Subcutaneous adipose tissue (tissue), 4 donors: Measurements from ENCODE around the gene STEAP2. TPM values are rescaled to one million over a fixed set of nuclear protein-coding genes. Genes with fewer than 3 reads are reported as not detected.

Experiments
- total RNA-seq, 4 donors: library from RNA; depleted of rRNA; stranded (reverse); fragments of >200 nt; gene quantifications; one replicate each; pipeline ENCODE4 v1.1.0, GENCODE V29; 2016
- TF ChIP-seq, protein P1 (sequence below): fragments of 450-650 bp; IDR thresholded peaks from one replicate; pipeline ENCODE4 v1.5.1; 2016; ENCODE audit warnings: low read depth, mild to moderate bottlenecking, control low read depth, antibody characterized with exemption, moderate library complexity

Gene STEAP2
- total RNA-seq, 4 donors from 2014 or later: 10.5 to 21.2 (median 17.1) TPM

DNA sequence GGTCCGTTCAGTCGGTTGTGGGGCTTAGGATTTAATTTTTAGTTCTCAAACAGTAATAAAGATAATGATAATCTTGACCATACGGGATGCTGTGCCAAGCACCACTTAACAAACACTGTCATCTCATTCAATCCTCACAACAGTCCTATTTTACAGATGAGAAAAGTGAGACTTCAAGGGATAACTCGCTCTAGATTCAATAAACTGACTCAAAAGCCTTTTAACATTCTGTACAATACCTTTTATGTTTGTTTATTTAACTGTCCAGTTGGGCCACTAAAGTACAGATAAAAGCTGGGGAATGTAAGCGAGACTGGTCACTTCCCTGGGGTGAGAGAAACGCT is 33.0 kb downstream of the STEAP2 start:
- TF ChIP-seq, protein P1, sequence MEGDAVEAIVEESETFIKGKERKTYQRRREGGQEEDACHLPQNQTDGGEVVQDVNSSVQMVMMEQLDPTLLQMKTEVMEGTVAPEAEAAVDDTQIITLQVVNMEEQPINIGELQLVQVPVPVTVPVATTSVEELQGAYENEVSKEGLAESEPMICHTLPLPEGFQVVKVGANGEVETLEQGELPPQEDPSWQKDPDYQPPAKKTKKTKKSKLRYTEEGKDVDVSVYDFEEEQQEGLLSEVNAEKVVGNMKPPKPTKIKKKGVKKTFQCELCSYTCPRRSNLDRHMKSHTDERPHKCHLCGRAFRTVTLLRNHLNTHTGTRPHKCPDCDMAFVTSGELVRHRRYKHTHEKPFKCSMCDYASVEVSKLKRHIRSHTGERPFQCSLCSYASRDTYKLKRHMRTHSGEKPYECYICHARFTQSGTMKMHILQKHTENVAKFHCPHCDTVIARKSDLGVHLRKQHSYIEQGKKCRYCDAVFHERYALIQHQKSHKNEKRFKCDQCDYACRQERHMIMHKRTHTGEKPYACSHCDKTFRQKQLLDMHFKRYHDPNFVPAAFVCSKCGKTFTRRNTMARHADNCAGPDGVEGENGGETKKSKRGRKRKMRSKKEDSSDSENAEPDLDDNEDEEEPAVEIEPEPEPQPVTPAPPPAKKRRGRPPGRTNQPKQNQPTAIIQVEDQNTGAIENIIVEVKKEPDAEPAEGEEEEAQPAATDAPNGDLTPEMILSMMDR: no peak

DNA sequence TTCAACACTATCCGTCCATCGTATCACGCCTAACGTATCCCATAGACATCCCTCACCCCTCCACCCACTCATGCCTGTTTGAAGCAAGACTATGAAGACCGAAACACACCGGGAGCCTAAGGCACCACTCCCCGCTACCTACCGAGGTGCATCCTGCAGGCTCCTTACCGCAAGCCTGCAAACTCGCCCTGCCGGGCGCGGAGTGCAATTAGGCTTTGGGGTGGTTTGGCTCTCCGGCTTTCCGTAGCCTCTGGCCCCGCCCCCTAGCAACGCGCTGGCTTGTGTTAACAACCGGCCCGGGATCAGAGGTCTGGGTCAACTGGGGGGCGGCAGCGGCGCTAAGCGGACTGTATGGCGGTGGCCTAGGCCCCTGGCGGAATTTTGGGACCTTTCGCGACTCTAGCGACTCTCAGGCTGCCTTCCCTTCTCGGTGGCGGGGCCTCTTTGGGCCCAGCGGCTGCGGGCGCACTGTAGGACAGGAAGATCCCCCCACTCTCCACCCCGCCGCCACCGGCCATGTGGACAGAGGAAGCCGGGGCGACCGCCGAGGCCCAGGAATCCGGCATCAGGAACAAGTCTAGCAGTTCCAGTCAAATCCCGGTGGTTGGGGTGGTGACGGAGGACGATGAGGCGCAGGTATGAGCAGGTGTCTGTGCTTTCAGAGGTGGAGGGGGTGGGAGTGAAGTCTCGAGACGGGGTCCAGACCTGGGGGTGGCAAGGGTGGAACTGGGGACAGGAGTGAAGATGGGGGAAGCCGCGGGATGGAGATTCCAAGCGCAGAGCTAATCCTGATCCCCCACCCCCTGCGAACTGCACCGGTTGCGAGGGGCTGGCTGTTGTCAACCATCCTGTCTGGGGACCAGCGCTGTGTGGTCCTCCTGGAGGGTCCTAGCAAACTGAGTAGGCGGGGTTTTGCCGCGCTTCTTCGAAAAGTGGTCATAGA is 33.6 kb downstream of the STEAP2 start, which contains the start of gene CFAP69:
TSS of gene CFAP69 (plus strand) at position 266 of the 943 bp plus-strand sequence. CDS start at position 517, 251 bp downstream.
- TF ChIP-seq, protein P1: no peak

DNA sequence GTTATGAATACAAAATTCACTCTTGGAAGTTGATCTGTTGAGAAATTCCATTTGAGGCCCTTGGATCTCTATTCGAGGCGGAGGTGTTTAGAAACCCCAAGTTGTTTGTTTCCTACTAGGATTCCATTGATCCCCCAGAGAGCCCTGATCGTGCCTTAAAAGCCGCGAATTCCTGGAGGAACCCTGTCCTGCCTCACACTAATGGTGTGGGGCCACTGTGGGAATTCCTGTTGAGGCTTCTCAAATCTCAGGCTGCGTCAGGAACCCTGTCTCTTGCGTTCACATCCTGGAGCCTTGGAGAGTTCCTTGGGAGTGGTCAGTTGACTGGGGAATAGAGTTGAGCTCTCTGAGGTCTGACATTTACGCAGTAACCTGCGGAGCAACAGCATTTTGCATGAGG is 34.6 kb downstream of the STEAP2 start:
- TF ChIP-seq, protein P1: no peak

DNA sequence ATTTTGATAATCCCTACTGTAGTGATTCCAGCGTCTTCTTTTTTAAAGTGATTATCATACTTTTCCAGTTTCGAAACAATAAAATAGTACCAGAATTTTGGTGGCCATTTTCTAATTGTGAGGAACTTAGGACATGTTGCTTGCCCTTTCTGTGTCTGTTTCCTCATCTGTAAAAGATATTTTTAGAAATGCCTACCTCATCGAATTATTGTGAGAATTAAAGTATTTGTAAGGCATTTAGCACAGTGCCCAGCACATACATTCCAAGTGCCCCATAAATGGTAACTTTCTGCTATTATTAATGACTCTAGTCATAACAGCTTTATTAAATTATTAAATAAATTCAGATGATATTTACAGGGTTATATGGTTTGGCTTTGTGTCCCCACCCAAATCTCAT is 37.2 kb downstream of the STEAP2 start:
- TF ChIP-seq, protein P1: no peak

DNA sequence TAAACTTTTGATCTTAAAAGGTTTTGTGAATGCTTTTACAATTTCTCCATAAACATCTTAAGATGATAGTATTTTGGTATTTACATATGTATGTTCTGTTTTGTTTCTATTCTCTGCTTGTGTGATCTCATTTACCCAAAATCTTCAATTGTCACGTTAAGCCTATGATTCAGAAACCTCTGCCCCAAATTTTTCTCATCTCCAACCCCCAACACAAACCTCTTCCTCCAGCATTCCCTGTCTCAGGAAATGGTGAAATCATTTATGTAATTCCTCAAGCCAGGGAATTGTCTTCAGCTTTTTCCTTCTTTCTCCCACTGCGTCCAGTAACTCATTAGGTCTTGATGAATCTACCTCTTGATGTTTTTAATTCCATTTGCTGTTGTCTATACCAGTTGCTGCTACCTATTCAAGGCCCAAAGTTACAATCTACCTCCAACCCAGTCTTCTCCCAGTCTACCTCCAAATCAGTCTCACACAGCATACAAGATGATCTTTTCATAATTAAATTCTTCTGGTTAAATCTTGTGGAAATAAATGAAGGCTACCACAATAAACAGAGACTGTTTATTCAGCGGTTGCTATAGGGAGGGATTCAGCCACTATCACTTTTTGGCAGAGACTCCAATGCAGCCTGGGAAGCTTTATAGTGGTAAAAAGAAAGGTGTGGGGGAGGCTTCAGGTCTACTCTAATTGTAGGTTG is 39.2 kb downstream of the STEAP2 start:
- TF ChIP-seq, protein P1: no peak

DNA sequence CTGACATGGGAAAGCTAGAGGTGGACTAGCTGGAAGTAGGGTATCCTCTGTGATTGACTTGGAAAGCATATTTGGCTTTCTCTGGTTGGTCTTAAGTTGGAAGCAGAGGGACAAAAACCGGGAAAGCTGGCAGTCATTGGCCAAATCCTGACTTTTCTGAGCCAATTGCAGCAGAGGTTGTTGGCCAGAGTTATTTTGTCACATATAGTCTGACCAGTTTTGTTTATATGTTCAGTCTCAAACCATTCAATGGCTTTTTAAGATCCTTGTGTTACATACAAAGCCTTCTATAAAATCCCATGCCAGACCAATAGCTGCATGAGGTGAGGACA is 39.7 kb downstream of the STEAP2 start:
- TF ChIP-seq, protein P1: no peak

DNA sequence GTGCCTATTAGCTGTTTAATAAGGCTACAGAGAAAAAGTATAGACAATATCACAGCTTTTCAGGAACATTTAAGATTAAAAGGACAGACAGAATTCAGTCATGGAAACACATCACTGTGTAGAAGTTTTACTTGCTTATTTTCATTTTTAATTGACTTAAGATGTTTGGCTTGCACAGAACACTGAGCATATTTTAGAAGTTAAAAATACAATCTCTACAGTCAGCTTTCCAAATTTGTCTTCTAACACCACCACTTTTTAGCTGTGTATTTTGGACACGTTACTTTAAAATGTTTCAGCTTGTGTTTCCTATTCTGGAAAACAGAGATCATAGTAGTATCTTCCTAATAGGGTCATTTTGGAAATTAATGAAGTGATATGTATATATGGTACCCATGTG is 45.2 kb downstream of the STEAP2 start:
- TF ChIP-seq, protein P1: no peak
